Measurements from ENCODE around the gene NEK7. TPM values are rescaled to one million over a fixed set of nuclear protein-coding genes. Genes with fewer than 3 reads are reported as not detected.

The NEK7 gene
- total and polyA plus RNA-seq, 4 donors: 20.2 to 95.1 (median 42.8) TPM

DNA sequence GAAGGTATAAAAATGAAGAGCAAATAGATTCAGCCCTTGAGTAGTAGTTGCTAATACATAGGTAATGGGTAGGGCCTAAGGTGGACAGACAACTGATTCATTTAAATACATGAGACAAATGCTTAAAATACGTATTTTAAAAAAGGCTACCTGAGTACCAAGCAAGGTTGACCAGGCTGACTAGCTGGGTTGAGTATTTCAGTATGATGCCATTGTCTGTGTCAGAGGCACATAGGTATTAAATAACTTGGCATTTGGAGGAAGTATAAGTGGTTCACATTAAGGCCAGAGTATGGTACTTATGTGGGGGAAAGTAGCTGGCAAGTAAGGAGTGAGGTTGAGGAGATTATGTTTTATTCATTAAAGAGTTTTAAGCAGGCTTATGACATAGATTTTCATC is 19.4 kb downstream of the NEK7 start:
- H3K9me3 ChIP-seq (ENCODE audit: control insufficient read depth, insufficient read depth, low read length): no peaks in the 10 kb centered on the region
- 100% methylated on average over 1 of the region's 1 CpG for WGBS (ENCODE audit: insufficient coverage)
- no peak for DNase-seq (ENCODE audit: low read depth in 4 of 6, low spot score in 6 of 6)
- no peaks in the 10 kb centered on the region for H3K36me3 ChIP-seq (ENCODE audit: control insufficient read depth, insufficient read depth, low read length)
- no peaks in the 10 kb centered on the region for H3K4me1 ChIP-seq (ENCODE audit: control insufficient read depth, insufficient read depth, low read length)
- no peak overlapping the region for H3K4me3 ChIP-seq (ENCODE audit: low read depth, low read length)
- H3K27ac ChIP-seq (ENCODE audit: low read depth, low read length): no peak overlapping the region
- no peaks in the 10 kb centered on the region for H3K27me3 ChIP-seq (ENCODE audit: control insufficient read depth, insufficient read depth, low read length)

GRCh38 chr1:198177546-198177945 is 20.7 kb downstream of the NEK7 start:
- WGBS (ENCODE audit: insufficient coverage): 40% methylated on average over 1 of the region's 2 CpGs
- no peaks in the 10 kb centered on the region for H3K4me1 ChIP-seq (ENCODE audit: control insufficient read depth, insufficient read depth, low read length)
- no peak overlapping the region for H3K27ac ChIP-seq (ENCODE audit: low read depth, low read length)
- no peak overlapping the region for H3K4me3 ChIP-seq (ENCODE audit: low read depth, low read length)
- no peaks in the 10 kb centered on the region for H3K27me3 ChIP-seq (ENCODE audit: control insufficient read depth, insufficient read depth, low read length)
- no peaks in the 10 kb centered on the region for H3K9me3 ChIP-seq (ENCODE audit: control insufficient read depth, insufficient read depth, low read length)
- DNase-seq (ENCODE audit: low read depth in 4 of 6, low spot score in 6 of 6): no peak
- no peaks in the 10 kb centered on the region for H3K36me3 ChIP-seq (ENCODE audit: control insufficient read depth, insufficient read depth, low read length)

DNA sequence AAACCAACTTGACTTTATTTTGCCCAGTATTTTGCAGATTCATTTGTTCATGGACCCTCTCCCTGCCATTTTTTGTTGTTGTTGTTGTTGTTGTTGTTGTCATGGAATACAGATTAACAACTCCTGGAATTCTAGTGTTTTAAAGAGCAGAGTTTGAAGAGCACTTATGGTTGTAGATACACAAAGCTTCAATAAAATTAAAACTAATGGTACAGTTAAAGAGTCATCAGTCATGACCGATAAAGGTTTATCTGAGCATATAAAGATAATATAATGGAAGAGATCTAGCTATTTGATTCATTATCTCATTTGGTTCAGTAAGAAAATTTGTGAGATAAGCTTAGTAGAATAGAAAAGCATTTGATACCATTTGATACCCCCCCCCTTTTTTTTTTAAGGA is 21.8 kb downstream of the NEK7 start:
- Histone ChIP-seq H3K27me3 (ENCODE audit: control insufficient read depth, insufficient read depth, low read length) (no peaks in the 10 kb centered on the region), H3K27ac (ENCODE audit: low read depth, low read length) (no peak overlapping the region), H3K36me3 (ENCODE audit: control insufficient read depth, insufficient read depth, low read length) (no peaks in the 10 kb centered on the region), H3K4me3 (ENCODE audit: low read depth, low read length) (no peak overlapping the region), H3K9me3 (ENCODE audit: control insufficient read depth, insufficient read depth, low read length) (no peaks in the 10 kb centered on the region), H3K4me1 (ENCODE audit: control insufficient read depth, insufficient read depth, low read length) (no peaks in the 10 kb centered on the region)
- no CpG with 5 or more reads among the region's 1 CpG for WGBS (ENCODE audit: insufficient coverage)
- no peak for DNase-seq (ENCODE audit: low read depth in 4 of 6, low spot score in 6 of 6)

- 28% methylated on average over 2 of the region's 2 CpGs for WGBS (ENCODE audit: insufficient coverage)
- DNase-seq (ENCODE audit: low read depth in 4 of 6, low spot score in 6 of 6): no peak
- H3K4me1 ChIP-seq (ENCODE audit: control insufficient read depth, insufficient read depth, low read length): no peaks in the 10 kb centered on the region
Measured at GRCh38 chr1:198179556-198179981, 22.8 kb downstream of the NEK7 start.

GRCh38 chr1:198183605-198184004 is 26.8 kb downstream of the NEK7 start:
- WGBS (ENCODE audit: insufficient coverage): no CpG with 5 or more reads among the region's 3 CpGs
- no peaks in the 10 kb centered on the region for H3K4me1 ChIP-seq (ENCODE audit: control insufficient read depth, insufficient read depth, low read length)
- no peaks in the 10 kb centered on the region for H3K27me3 ChIP-seq (ENCODE audit: control insufficient read depth, insufficient read depth, low read length)
- H3K36me3 ChIP-seq (ENCODE audit: control insufficient read depth, insufficient read depth, low read length): no peaks in the 10 kb centered on the region
- H3K27ac ChIP-seq (ENCODE audit: low read depth, low read length): no peak overlapping the region
- no peak overlapping the region for H3K4me3 ChIP-seq (ENCODE audit: low read depth, low read length)
- H3K9me3 ChIP-seq (ENCODE audit: control insufficient read depth, insufficient read depth, low read length): no peaks in the 10 kb centered on the region
- no peak for DNase-seq (ENCODE audit: low read depth in 4 of 6, low spot score in 6 of 6)

More at GRCh38 chr1:198179556-198179981, 22.8 kb downstream of the NEK7 start:
- Histone ChIP-seq H3K4me3 (ENCODE audit: low read depth, low read length) (no peak overlapping the region), H3K36me3 (ENCODE audit: control insufficient read depth, insufficient read depth, low read length) (no peaks in the 10 kb centered on the region), H3K27me3 (ENCODE audit: control insufficient read depth, insufficient read depth, low read length) (no peaks in the 10 kb centered on the region), H3K27ac (ENCODE audit: low read depth, low read length) (no peak overlapping the region), H3K9me3 (ENCODE audit: control insufficient read depth, insufficient read depth, low read length) (no peaks in the 10 kb centered on the region)

GRCh38 chr1:198184516-198184915 is 27.7 kb downstream of the NEK7 start:
- no peaks in the 10 kb centered on the region for H3K9me3 ChIP-seq (ENCODE audit: control insufficient read depth, insufficient read depth, low read length)
- WGBS (ENCODE audit: insufficient coverage): no CpG with 5 or more reads among the region's 4 CpGs
- H3K27me3 ChIP-seq (ENCODE audit: control insufficient read depth, insufficient read depth, low read length): no peaks in the 10 kb centered on the region
- no peak overlapping the region for H3K27ac ChIP-seq (ENCODE audit: low read depth, low read length)
- no peak overlapping the region for H3K4me3 ChIP-seq (ENCODE audit: low read depth, low read length)
- no peaks in the 10 kb centered on the region for H3K36me3 ChIP-seq (ENCODE audit: control insufficient read depth, insufficient read depth, low read length)
- no peaks in the 10 kb centered on the region for H3K4me1 ChIP-seq (ENCODE audit: control insufficient read depth, insufficient read depth, low read length)
- DNase-seq (ENCODE audit: low read depth in 4 of 6, low spot score in 6 of 6): no peak

DNA sequence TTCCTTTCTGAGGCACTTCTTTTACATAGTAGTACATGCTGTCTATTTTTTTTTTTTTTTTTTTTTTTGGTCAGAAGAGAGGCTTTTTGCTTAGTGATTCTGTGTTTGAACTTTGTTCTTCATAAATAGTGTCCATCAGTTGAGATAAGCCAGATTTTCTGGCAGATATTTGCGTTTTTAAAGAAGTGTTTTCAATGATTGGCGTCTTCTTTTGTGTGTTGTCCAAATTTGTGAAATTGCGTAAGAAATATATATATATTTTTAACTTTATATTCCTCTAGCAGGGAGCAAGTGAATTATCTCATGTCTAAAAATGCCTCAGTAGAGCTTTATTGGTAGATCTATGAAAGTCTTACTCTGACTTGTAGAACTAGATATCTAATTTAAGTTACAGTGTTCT is 28.3 kb downstream of the NEK7 start:
- no peak for DNase-seq (ENCODE audit: low read depth in 4 of 6, low spot score in 6 of 6)
- H3K4me1 ChIP-seq (ENCODE audit: control insufficient read depth, insufficient read depth, low read length): no peaks in the 10 kb centered on the region
- no peak overlapping the region for H3K27ac ChIP-seq (ENCODE audit: low read depth, low read length)
- no peaks in the 10 kb centered on the region for H3K36me3 ChIP-seq (ENCODE audit: control insufficient read depth, insufficient read depth, low read length)
- no peak overlapping the region for H3K4me3 ChIP-seq (ENCODE audit: low read depth, low read length)
- no peaks in the 10 kb centered on the region for H3K9me3 ChIP-seq (ENCODE audit: control insufficient read depth, insufficient read depth, low read length)
- no CpG with 5 or more reads among the region's 3 CpGs for WGBS (ENCODE audit: insufficient coverage)
- H3K27me3 ChIP-seq (ENCODE audit: control insufficient read depth, insufficient read depth, low read length): no peaks in the 10 kb centered on the region

- Histone ChIP-seq H3K27ac (ENCODE audit: low read depth, low read length) (no peak overlapping the region), H3K36me3 (ENCODE audit: control insufficient read depth, insufficient read depth, low read length) (no peaks in the 10 kb centered on the region), H3K4me1 (ENCODE audit: control insufficient read depth, insufficient read depth, low read length) (no peaks in the 10 kb centered on the region), H3K9me3 (ENCODE audit: control insufficient read depth, insufficient read depth, low read length) (no peaks in the 10 kb centered on the region), H3K27me3 (ENCODE audit: control insufficient read depth, insufficient read depth, low read length) (no peaks in the 10 kb centered on the region), H3K4me3 (ENCODE audit: low read depth, low read length) (no peak overlapping the region)
- WGBS (ENCODE audit: insufficient coverage): no CpG with 5 or more reads among the region's 2 CpGs
- DNase-seq (ENCODE audit: low read depth in 4 of 6, low spot score in 6 of 6): no peak
Measured at GRCh38 chr1:198185759-198186158, 29.0 kb downstream of the NEK7 start.

DNA sequence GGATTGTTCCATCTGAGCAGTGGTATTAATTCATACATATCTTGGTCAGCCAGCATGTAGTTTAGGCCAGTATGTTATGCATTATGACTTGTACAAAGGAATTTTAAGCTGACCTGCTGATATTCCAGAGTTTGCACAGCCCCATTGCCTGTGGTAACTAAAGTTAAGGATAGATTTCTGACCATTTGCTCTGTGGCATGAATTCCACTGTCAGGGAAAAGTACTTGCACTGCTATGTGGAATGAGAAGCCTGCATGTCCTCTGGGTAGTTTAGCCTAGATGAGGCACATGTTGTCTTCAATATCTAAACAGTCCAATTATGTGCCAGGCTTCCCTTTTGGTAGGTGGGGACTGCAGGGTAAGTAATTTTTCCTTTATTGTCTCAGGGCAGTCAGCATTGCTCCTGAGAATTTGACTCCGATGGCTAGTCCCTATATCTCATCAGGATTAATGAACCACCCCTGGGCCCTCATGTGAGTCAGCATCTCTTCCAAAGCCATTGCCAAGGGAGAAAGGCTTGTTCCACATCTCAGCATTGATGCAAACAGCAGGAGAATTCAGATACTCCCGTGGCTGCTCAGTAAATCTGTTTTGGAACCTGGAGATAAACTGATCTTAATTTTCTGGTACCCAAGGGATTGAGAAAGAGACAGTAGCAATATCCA is 30.2 kb downstream of the NEK7 start:
- H3K27ac ChIP-seq (ENCODE audit: low read depth, low read length): no peak overlapping the region
- 86% methylated on average over 2 of the region's 2 CpGs for WGBS (ENCODE audit: insufficient coverage)

GRCh38 chr1:198187973-198188588 is 31.3 kb downstream of the NEK7 start:
- no peak for DNase-seq (ENCODE audit: low read depth in 4 of 6, low spot score in 6 of 6)
- H3K9me3 ChIP-seq (ENCODE audit: control insufficient read depth, insufficient read depth, low read length): no peaks in the 10 kb centered on the region
- no peak overlapping the region for H3K4me3 ChIP-seq (ENCODE audit: low read depth, low read length)
- WGBS (ENCODE audit: insufficient coverage): 87% methylated on average over 2 of the region's 3 CpGs
- no peaks in the 10 kb centered on the region for H3K27me3 ChIP-seq (ENCODE audit: control insufficient read depth, insufficient read depth, low read length)
- H3K4me1 ChIP-seq (ENCODE audit: control insufficient read depth, insufficient read depth, low read length): no peaks in the 10 kb centered on the region
- no peaks in the 10 kb centered on the region for H3K36me3 ChIP-seq (ENCODE audit: control insufficient read depth, insufficient read depth, low read length)
- no peak overlapping the region for H3K27ac ChIP-seq (ENCODE audit: low read depth, low read length)

More for the DNA sequence above, 30.2 kb downstream of the NEK7 start:
- DNase-seq (ENCODE audit: low read depth in 4 of 6, low spot score in 6 of 6): no peak
- H3K27me3 ChIP-seq (ENCODE audit: control insufficient read depth, insufficient read depth, low read length): no peaks in the 10 kb centered on the region
- H3K9me3 ChIP-seq (ENCODE audit: control insufficient read depth, insufficient read depth, low read length): no peaks in the 10 kb centered on the region
- H3K4me1 ChIP-seq (ENCODE audit: control insufficient read depth, insufficient read depth, low read length): no peaks in the 10 kb centered on the region
- no peaks in the 10 kb centered on the region for H3K36me3 ChIP-seq (ENCODE audit: control insufficient read depth, insufficient read depth, low read length)
- no peak overlapping the region for H3K4me3 ChIP-seq (ENCODE audit: low read depth, low read length)

Measured in spinal cord (tissue), 10 donors.